K562 (cell line): Measurements from ENCODE around the gene AJUBA. TPM values are rescaled to one million over a fixed set of nuclear protein-coding genes. Genes with fewer than 3 reads are reported as not detected.

Source experiments
- CREBBP ChIP-seq: IDR thresholded peaks from one replicate; pipeline ENCODE4 v1.6.1; 2012; ENCODE audit warnings: low read depth, mild to moderate bottlenecking, control low read depth, inconsistent platforms, low read length
- CTBP1 ChIP-seq: fragments of 450-650 bp; IDR thresholded peaks from 2 replicates; pipeline ENCODE4 v1.6.1; 2016; ENCODE audit warnings: borderline replicate concordance
- E2F4 ChIP-seq: sonication (generic); formaldehyde crosslinking; IDR thresholded peaks from 2 replicates; pipeline ENCODE4 v1.8.0; 2022; ENCODE audit warnings: mild to moderate bottlenecking, low read depth, missing genetic modification reagents
- FOXO4 ChIP-seq: fragments of 450-650 bp; formaldehyde crosslinking; IDR thresholded peaks from 2 replicates; pipeline ENCODE4 v1.4.0; 2020; ENCODE audit warnings: mild to moderate bottlenecking, moderate library complexity
- HBP1 ChIP-seq: fragments of 450-650 bp; formaldehyde crosslinking; IDR thresholded peaks from 2 replicates; pipeline ENCODE4 v1.4.0; 2022; ENCODE audit warnings: missing genetic modification characterization
- HDAC1 ChIP-seq, 2 experiments: fragments of 450-650 bp; IDR thresholded peaks; 2 replicates each; pipeline ENCODE4 v1.6.1; 2016 to 2017; ENCODE audit warnings: inconsistent platforms in 1 of 2, mild to moderate bottlenecking in 1 of 2, moderate library complexity in 1 of 2
- IRF2 ChIP-seq: sonication (generic); formaldehyde crosslinking; IDR thresholded peaks from 2 replicates; pipeline ENCODE4 v1.8.1; 2022; ENCODE audit warnings: mild to moderate bottlenecking, missing genetic modification reagents
- KLF13 ChIP-seq: fragments of 450-650 bp; IDR thresholded peaks from 2 replicates; pipeline ENCODE4 v1.6.1; 2016; ENCODE audit warnings: missing genetic modification characterization, low read depth, mild to moderate bottlenecking, missing compliant biosample characterization, moderate library complexity, borderline replicate concordance
- MECOM ChIP-seq: fragments of 250-450 bp; sonication (Bioruptor Pico); IDR thresholded peaks from 2 replicates; pipeline ENCODE4 v1.8.0; 2022; ENCODE audit warnings: inconsistent platforms
- MLLT1 ChIP-seq, 2 experiments: fragments of 450-650 bp; IDR thresholded peaks; 2 replicates each; pipeline ENCODE4 v1.6.1; 2016
- NBN ChIP-seq: fragments of 450-650 bp; IDR thresholded peaks from 2 replicates; pipeline ENCODE4 v1.6.1; 2016; ENCODE audit warnings: low read depth, mild to moderate bottlenecking
- PCBP2 ChIP-seq: fragments of 200-400 bp; formaldehyde crosslinking; IDR thresholded peaks from 2 replicates; pipeline ENCODE4 v1.6.1; 2018; ENCODE audit warnings: low read length, low read depth, mild to moderate bottlenecking, moderate library complexity; ENCODE audit not compliant: poor library complexity, severe bottlenecking
- PHF20 ChIP-seq: fragments of 450-650 bp; IDR thresholded peaks from 2 replicates; pipeline ENCODE4 v1.6.1; 2018; ENCODE audit not compliant: partially characterized antibody
- POLR2B ChIP-seq: fragments of 450-650 bp; IDR thresholded peaks from 2 replicates; pipeline ENCODE4 v1.6.1; 2018; ENCODE audit warnings: low read depth; ENCODE audit not compliant: partially characterized antibody
- PTRF ChIP-seq: fragments of 450-650 bp; IDR thresholded peaks from 2 replicates; pipeline ENCODE4 v1.6.1; 2016; ENCODE audit warnings: mild to moderate bottlenecking, missing genetic modification characterization, missing compliant biosample characterization
- RAD51 ChIP-seq: fragments of 450-650 bp; IDR thresholded peaks from 2 replicates; pipeline ENCODE4 v1.7.1; 2016; ENCODE audit warnings: low read depth, mild to moderate bottlenecking, borderline replicate concordance
- SNIP1 ChIP-seq: fragments of 450-650 bp; IDR thresholded peaks from 2 replicates; pipeline ENCODE4 v1.7.1; 2017; ENCODE audit warnings: low read depth, mild to moderate bottlenecking
- SNRNP70 ChIP-seq: fragments of 200-400 bp; formaldehyde crosslinking; optimal IDR thresholded peaks from 2 replicates; pipeline ENCODE3; 2017; ENCODE audit warnings: low read depth, low read length
- ZNF12 ChIP-seq: sonication (generic); formaldehyde crosslinking; IDR thresholded peaks from 2 replicates; pipeline ENCODE4 v1.4.0; 2020; ENCODE audit warnings: mild to moderate bottlenecking, missing genetic modification reagents
- ZNF561 ChIP-seq: fragments of 450-650 bp; formaldehyde crosslinking; conservative IDR thresholded peaks from 2 replicates; pipeline ENCODE4 v1.4.0; 2020; ENCODE audit warnings: mild to moderate bottlenecking, moderate library complexity
- ZNF589 ChIP-seq: fragments of 200-800 bp; sonication (Bioruptor generic); IDR thresholded peaks from 2 replicates; pipeline ENCODE4 v1.6.1; 2016; ENCODE audit warnings: low read depth, missing genetic modification characterization, missing compliant biosample characterization
- ZNF707 ChIP-seq: fragments of 250-450 bp; sonication (Bioruptor Pico); conservative IDR thresholded peaks from 2 replicates; pipeline ENCODE4 v1.8.0; 2022; ENCODE audit warnings: inconsistent platforms, mild to moderate bottlenecking, moderate library complexity
- ZNF766 ChIP-seq: fragments of 200-800 bp; sonication (Bioruptor generic); conservative IDR thresholded peaks from 2 replicates; pipeline ENCODE4 v1.6.1; 2016; ENCODE audit warnings: missing genetic modification characterization, missing compliant biosample characterization
- polyA plus RNA-seq, 8 experiments: library from polyadenylated mRNA; depleted of rRNA in 4 of 8; stranded (reverse) in 5 of 8; unstranded in 3 of 8; fragments of >200 nt; fragmentation: Nextera tagmentation in 2 of 8; fragmentation: Illumina TruSeq in 1 of 8; extraction: Ambion mirVana in 2 of 8; extraction: Trizol in 1 of 8; gene quantifications; 2 replicates each; pipeline versions ENCODE4 v1.2.1 to v1.2.3, GENCODE V29; 2011 to 2014; ENCODE audit warnings: inconsistent platforms in 1 of 8, missing spikeins in 1 of 8
- total RNA-seq, 7 experiments: library from RNA; depleted of rRNA in 6 of 7; stranded (reverse); fragments of >200 nt in 6 of 7; fragmentation: Illumina TruSeq in 2 of 7; extraction: Trizol in 2 of 7; gene quantifications; 2 replicates each; pipeline versions ENCODE4 v1.2.1 to v1.2.3, GENCODE V29; 2011 to 2021; ENCODE audit warnings: low replicate concordance in 1 of 7

Gene AJUBA
- total and polyA plus RNA-seq, 9 of the 15 experiments (the other 6 are each of a cell fraction or from before 2014, with no cell fraction given), result 0.73 to 4.7 (median 2.8) TPM

- TF ChIP-seq ZNF766 (CRISPR knock-in tag), result 0 out of 2 replicates have a peak, but pooled peaks have one; percentile 41
- TF ChIP-seq FOXO4 (CRISPR knock-in tag), result peak; percentile 57; the same call in 1 of the 2 replicates
- TF ChIP-seq CTBP1, result peak; percentile 39; the same call in 1 of the 2 replicates
- TF ChIP-seq MLLT1 (IDR thresholded peaks at IDR 0.05), result peak in 1 of 2 experiments; percentile 54; a peak in 1 of 4 replicates
- no peak for TF ChIP-seq CREBBP
- peak; percentile 29; the same call in 1 of the 2 replicates for TF ChIP-seq HBP1 (CRISPR knock-in tag)
- 0 out of 2 replicates have a peak, but pooled peaks have one; percentile 57 for TF ChIP-seq E2F4 (CRISPR knock-in tag)
- TF ChIP-seq SNRNP70, result no peak
- TF ChIP-seq KLF13 (tag), result peak; percentile 80; the same call in 1 of the 2 replicates
- TF ChIP-seq ZNF561, result no peak; the same call in 1 of the 2 replicates
- TF ChIP-seq POLR2B, result peak; percentile 96
- TF ChIP-seq PHF20, result peak; percentile 86
- peak; percentile 56; the same call in 1 of the 2 replicates for TF ChIP-seq ZNF12
- TF ChIP-seq MECOM (CRISPR knock-in tag), result peak; percentile 63; the same call in 1 of the 2 replicates
- no peak for TF ChIP-seq SNIP1
- peak; percentile 73 to 97; a peak in 3 of 4 replicates for TF ChIP-seq HDAC1 (IDR thresholded peaks at IDR 0.05)
- peak; percentile 62 for TF ChIP-seq NBN
- no peak for TF ChIP-seq ZNF707 (CRISPR knock-in tag)
- TF ChIP-seq PCBP2, result no peak
- TF ChIP-seq ZNF589, result no peak
- TF ChIP-seq IRF2 (CRISPR knock-in tag), result no peak
- TF ChIP-seq PTRF, result no peak
- no peak for TF ChIP-seq RAD51
Measured at GRCh38 chr14:22929104-22929960, 53.0 kb downstream of the AJUBA start, which contains the start of gene PRMT5 (continued).
